ENCODE results near the gene NHS.

The NHS gene

GRCh38 chrX:17743913-17744312, 368.9 kb downstream of the NHS start:
- H3K27ac ChIP-seq = no peak overlapping the region

GRCh38 chrX:17744896-17745523, 370.0 kb downstream of the NHS start:
- H3K27ac ChIP-seq = peak overlapping the region; percentile 38
- peak; percentile 76 for TF ChIP-seq CTCF (conservative IDR thresholded peaks at IDR 0.05)

More at GRCh38 chrX:17743913-17744312, 368.9 kb downstream of the NHS start:
- TF ChIP-seq CTCF (conservative IDR thresholded peaks at IDR 0.05) = no peak

- H3K27ac ChIP-seq = no peak overlapping the region
- no peak for TF ChIP-seq CTCF (conservative IDR thresholded peaks at IDR 0.05)
Measured at GRCh38 chrX:17747692-17748091, 372.7 kb downstream of the NHS start.

GRCh38 chrX:17748684-17749083, 373.7 kb downstream of the NHS start:
- no peak for TF ChIP-seq CTCF (conservative IDR thresholded peaks at IDR 0.05)
- no peak overlapping the region for H3K27ac ChIP-seq

GRCh38 chrX:17750436-17750835, 375.4 kb downstream of the NHS start:
- TF ChIP-seq CTCF (conservative IDR thresholded peaks at IDR 0.05) = no peak
- no peak overlapping the region for H3K27ac ChIP-seq

- no peak overlapping the region for H3K27ac ChIP-seq
- TF ChIP-seq CTCF (conservative IDR thresholded peaks at IDR 0.05) = no peak
Measured at GRCh38 chrX:17758382-17758781, 383.4 kb downstream of the NHS start.

- TF ChIP-seq CTCF (conservative IDR thresholded peaks at IDR 0.05) = no peak
- H3K27ac ChIP-seq = no peak overlapping the region
Measured at GRCh38 chrX:17759990-17760389, 385.0 kb downstream of the NHS start.
